BJ (cell line): ENCODE data around the gene TBC1D1. TPM values are rescaled to one million over a fixed set of nuclear protein-coding genes. Genes with fewer than 3 reads are reported as not detected.
"Not testable (repeated sequence)": the region's sequence is repeated elsewhere in the genome, so short reads cannot be mapped to it uniquely, and the experiment has no call there.

Experiments used
- CTCF ChIA-PET: fragments of 350-600 bp; formaldehyde crosslinking; extraction: SDS; loops from one replicate; lab custom pipeline; 2021; ENCODE audit warnings: antibody characterized with exemption, inconsistent platforms; lab: Yijun Ruan, JAX
- POLR2A ChIA-PET: fragments of 300-600 bp; sonication (Branson Sonifier 250); formaldehyde crosslinking; extraction: SDS; loops from one replicate; lab custom pipeline; 2021; ENCODE audit warnings: antibody characterized with exemption; lab: Charles Lee
- DNase-seq: peaks from one replicate; pipeline ENCODE4 v3.0.0-alpha.2; 2011; ENCODE audit warnings: low read depth
- H3K27me3 ChIP-seq: 2 replicates; pipeline ENCODE4 v1.6.0; 2011; ENCODE audit warnings: low read length; ENCODE audit not compliant: control insufficient read depth, insufficient read depth
- H3K36me3 ChIP-seq: 2 replicates; pipeline ENCODE4 v1.5.1; 2011; ENCODE audit warnings: low read length; ENCODE audit not compliant: control insufficient read depth, insufficient read depth
- H3K4me3 ChIP-seq: 2 replicates; pipeline ENCODE4 v1.5.1; 2011; ENCODE audit warnings: low read depth, mild to moderate bottlenecking, control low read depth, low read length
- polyA plus RNA-seq: library from polyadenylated mRNA; depleted of rRNA; stranded (reverse); fragments of >200 nt; gene quantifications from 2 replicates; pipeline ENCODE4 v1.2.3, GENCODE V29; 2011
- TF ChIP-seq, protein P1 (sequence below): IDR thresholded peaks from 2 replicates; pipeline ENCODE4 v1.5.1; 2011; ENCODE audit warnings: low read depth, mild to moderate bottlenecking, control low read depth, inconsistent platforms, low read length, moderate library complexity; ENCODE audit not compliant: insufficient read depth

Gene TBC1D1
- polyA plus RNA-seq, 1 experiment, result 46.1 TPM

DNA sequence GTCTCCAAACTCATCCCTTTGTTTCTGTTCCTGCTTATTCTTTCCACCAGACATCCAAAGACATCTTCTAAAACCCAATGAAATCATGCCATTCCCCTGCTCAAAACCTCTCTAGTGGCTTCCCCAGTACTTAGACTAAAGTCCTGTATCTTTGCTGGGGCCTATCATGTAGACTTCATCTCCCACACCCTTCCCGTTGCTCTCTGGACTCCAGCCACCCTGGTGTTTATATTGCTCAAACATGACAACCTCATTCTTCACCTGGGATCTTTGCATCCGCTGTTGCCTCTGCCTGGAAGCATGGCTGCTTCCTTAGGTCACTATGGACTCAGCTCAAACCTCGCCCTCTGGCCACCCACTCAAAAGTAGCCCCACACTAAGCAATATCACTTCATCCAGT, 23.7 kb downstream of the TBC1D1 start:
- POLR2A ChIA-PET, result no interaction called here
- TF ChIP-seq, protein P1, sequence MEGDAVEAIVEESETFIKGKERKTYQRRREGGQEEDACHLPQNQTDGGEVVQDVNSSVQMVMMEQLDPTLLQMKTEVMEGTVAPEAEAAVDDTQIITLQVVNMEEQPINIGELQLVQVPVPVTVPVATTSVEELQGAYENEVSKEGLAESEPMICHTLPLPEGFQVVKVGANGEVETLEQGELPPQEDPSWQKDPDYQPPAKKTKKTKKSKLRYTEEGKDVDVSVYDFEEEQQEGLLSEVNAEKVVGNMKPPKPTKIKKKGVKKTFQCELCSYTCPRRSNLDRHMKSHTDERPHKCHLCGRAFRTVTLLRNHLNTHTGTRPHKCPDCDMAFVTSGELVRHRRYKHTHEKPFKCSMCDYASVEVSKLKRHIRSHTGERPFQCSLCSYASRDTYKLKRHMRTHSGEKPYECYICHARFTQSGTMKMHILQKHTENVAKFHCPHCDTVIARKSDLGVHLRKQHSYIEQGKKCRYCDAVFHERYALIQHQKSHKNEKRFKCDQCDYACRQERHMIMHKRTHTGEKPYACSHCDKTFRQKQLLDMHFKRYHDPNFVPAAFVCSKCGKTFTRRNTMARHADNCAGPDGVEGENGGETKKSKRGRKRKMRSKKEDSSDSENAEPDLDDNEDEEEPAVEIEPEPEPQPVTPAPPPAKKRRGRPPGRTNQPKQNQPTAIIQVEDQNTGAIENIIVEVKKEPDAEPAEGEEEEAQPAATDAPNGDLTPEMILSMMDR, result no peak
- no peak for DNase-seq
- Histone ChIP-seq H3K27me3 (peaks cover 11% of the 10 kb centered on the region), H3K4me3 (no peak overlapping the region), H3K36me3 (no peaks in the 10 kb centered on the region)
- CTCF ChIA-PET, result interaction anchor here (1.0 kb wide), 1 partner anchor 55 kb away, joined by 3 read pairs; no protein-coding TSS in a partner anchor

DNA sequence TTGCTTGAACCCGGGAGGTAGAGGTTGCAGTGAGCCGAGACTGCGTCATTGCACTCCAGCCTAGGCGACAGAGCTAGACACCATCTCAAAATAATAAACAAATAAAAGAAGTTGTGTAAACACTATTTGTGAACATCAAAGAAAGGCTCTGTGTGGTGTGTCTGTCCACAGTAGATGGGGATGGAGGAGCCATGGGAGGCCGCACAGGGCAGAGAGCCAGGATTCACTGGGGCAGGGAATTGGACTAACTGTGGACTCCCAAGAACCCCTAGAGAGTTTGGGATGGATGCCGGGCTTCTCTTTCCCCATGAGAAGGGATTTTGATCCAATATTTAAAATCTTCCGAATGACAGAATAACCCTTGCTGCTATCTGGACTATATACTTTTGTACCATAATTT, 26.5 kb downstream of the TBC1D1 start:
- DNase-seq, result no peak
- H3K4me3 ChIP-seq, result no peak overlapping the region
- POLR2A ChIA-PET, result no interaction called here
- CTCF ChIA-PET, result no interaction called here
- TF ChIP-seq, protein P1, result no peak
- H3K27me3 ChIP-seq, result peaks cover 11% of the 10 kb centered on the region
- H3K36me3 ChIP-seq, result no peaks in the 10 kb centered on the region

- Histone ChIP-seq H3K4me3 (no peak overlapping the region), H3K36me3 (no peaks in the 10 kb centered on the region), H3K27me3 (peaks cover 10% of the 10 kb centered on the region)
- TF ChIP-seq, protein P1, result no peak
- ChIA-PET POLR2A (no interaction called here), CTCF (no interaction called here)
- DNase-seq, result no peak
Observed at GRCh38 chr4:37918653-37919052, 27.8 kb downstream of the TBC1D1 start.

GRCh38 chr4:37922328-37922727, 31.4 kb downstream of the TBC1D1 start:
- Histone ChIP-seq H3K36me3 (no peaks in the 10 kb centered on the region), H3K4me3 (no peak overlapping the region), H3K27me3 (peaks cover 1% of the 10 kb centered on the region)
- ChIA-PET POLR2A (no interaction called here), CTCF (no interaction called here)
- TF ChIP-seq, protein P1, result no peak
- DNase-seq, result no peak

DNA sequence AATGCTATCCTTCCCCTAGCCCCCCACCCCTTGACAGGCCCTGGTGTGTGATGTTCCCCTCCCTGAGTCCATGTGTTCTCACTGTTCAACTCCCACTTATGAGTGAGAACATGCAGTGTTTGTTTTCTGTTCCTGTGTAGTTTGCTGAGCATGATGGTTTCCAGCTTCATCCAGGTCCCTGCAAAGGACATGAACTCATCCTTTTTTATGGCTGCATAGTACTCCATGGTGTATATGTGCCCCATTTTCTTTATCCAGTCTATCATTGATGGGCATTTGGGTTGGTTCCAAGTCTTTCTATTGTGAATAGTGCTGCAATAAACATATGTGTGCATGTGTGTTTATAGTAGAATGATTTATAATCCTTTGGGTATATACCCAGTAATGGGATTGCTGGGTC, 32.2 kb downstream of the TBC1D1 start:
- POLR2A ChIA-PET, H3K36me3 ChIP-seq, CTCF ChIA-PET, H3K4me3 ChIP-seq, H3K27me3 ChIP-seq, DNase-seq: not testable (repeated sequence)

GRCh38 chr4:37924946-37925345, 34.1 kb downstream of the TBC1D1 start:
- TF ChIP-seq, protein P1, result no peak
- Histone ChIP-seq H3K4me3 (no peak overlapping the region), H3K27me3 (no peaks in the 10 kb centered on the region; the same call in 1 of the 2 replicates), H3K36me3 (no peaks in the 10 kb centered on the region)
- POLR2A ChIA-PET, result no interaction called here
- DNase-seq, result no peak
- CTCF ChIA-PET, result no interaction called here
